ENCODE results near the gene CELA1. TPM values are rescaled to one million over a fixed set of nuclear protein-coding genes. Genes with fewer than 3 reads are reported as not detected.

Gene CELA1
- polyA plus RNA-seq, 6 donors from 2014 or later = not detected

- peak overlapping the region in 6 of 8 donors; percentile 1 to 56 (median 24) for H3K4me3 Mint-ChIP-seq
- H3K9me3 Mint-ChIP-seq = peaks cover 0 to 2% (median 0%) of the 10 kb centered on the region in 7 donors
- H3K4me1 Mint-ChIP-seq = peaks cover 37 to 61% (median 42%) of the 10 kb centered on the region in 3 donors
- H3K27ac Mint-ChIP-seq = peak overlapping the region in 4 of 6 donors; percentile 6 to 31 (median 12)
- no peak for DNase-seq
- H3K36me3 Mint-ChIP-seq = no peaks in the 10 kb centered on the region
- ATAC-seq (ENCODE audit: low read depth in 2 of 2) = no peak
- no peaks in the 10 kb centered on the region for H3K27me3 Mint-ChIP-seq
Measured at GRCh38 chr12:51329742-51330141, 16.7 kb downstream of the CELA1 start.

DNA sequence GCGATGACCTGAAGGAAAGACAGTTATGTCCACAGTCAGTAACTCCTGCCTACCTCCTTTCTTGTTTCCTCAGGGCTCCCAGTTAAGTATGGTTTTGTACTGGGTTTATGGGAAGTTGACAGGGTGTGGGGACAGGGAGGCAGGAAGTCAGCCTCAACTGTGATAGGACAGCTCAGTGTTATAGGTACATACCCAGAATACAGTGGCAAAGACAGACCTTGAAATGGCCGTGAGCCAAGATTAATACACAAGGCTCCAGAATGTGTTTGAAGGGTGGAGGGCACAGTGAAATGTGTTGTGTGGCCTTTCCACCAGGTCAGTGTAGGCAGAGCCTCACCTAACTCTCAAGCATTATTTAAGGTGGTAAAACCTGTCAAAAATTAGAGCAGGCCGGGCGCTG lies 17.9 kb downstream of the CELA1 start:
- H3K9me3 Mint-ChIP-seq = peaks cover 0 to 2% (median 0%) of the 10 kb centered on the region in 7 donors
- no peaks in the 10 kb centered on the region for H3K36me3 Mint-ChIP-seq
- DNase-seq (no peak), ATAC-seq (ENCODE audit: low read depth in 2 of 2) (no peak)
- H3K27ac Mint-ChIP-seq = peak overlapping the region in 1 of 6 donors; percentile 43
- H3K4me1 Mint-ChIP-seq = peaks cover 42 to 66% (median 45%) of the 10 kb centered on the region in 3 donors
- no peaks in the 10 kb centered on the region for H3K27me3 Mint-ChIP-seq
- H3K4me3 Mint-ChIP-seq = peak overlapping the region in 2 of 8 donors; percentile 53 to 80

DNA sequence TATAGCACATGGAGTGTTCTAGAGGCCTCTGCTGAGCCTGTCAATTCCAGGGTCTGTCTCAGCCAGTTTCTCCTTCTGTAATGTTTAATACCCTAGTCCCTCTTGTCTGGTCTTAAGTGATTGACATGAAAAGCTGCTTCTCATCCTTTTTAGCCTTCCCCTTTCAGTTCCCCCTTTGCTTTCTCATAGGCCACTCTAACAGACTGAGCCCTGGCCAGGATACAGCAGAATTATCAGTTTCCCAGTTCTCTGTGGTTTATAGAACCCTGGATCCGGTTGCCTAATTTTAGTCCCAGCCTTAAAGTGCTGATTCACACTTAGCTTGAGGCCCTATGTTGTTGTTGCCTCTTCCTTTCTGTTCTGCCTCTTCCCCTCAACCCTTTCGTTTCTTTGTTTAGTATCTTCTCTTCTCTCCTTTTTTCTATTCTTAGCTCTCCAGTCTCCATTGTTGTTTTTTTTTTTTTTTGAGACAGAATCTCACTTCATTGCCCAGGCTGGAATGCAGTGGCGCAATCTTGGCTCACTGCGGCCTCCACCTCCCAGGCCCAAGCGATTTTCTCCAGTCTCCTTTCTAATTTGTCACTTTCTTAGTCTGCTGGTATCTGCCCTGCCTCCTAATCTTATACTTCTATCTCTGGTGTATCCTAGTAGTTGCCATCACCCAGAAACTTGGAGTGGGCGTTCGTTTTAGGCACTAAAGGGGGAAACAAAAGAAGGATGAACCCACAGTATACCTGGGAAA lies 19.6 kb downstream of the CELA1 start:
- Mint-ChIP-seq H3K27me3 (no peaks in the 10 kb centered on the region), H3K9me3 (peaks cover 0 to 2% (median 0%) of the 10 kb centered on the region in 7 donors), H3K36me3 (peaks cover 3 to 10% of the 10 kb centered on the region in 2 donors), H3K27ac (peak overlapping the region; percentile 63 to 96 (median 88)), H3K4me3 (peak overlapping the region; percentile 58 to 92 (median 72)), H3K4me1 (peaks cover 60 to 83% (median 62%) of the 10 kb centered on the region in 3 donors)
- peak; percentile 52 to 61 for ATAC-seq (ENCODE audit: low read depth in 2 of 2)
- peak; percentile 69 for DNase-seq

GRCh38 chr12:51324953-51325352 lies 21.5 kb downstream of the CELA1 start:
- peaks cover 6 to 12% of the 10 kb centered on the region in 2 donors for H3K36me3 Mint-ChIP-seq
- peak overlapping the region; percentile 76 to 98 (median 88) for H3K27ac Mint-ChIP-seq
- H3K4me1 Mint-ChIP-seq = peaks cover 76 to 92% (median 78%) of the 10 kb centered on the region in 3 donors
- peak overlapping the region in 6 of 8 donors; percentile 46 to 89 (median 70) for H3K4me3 Mint-ChIP-seq
- ATAC-seq (ENCODE audit: low read depth in 2 of 2) = no peak
- H3K9me3 Mint-ChIP-seq = peaks cover 0 to 2% (median 0%) of the 10 kb centered on the region in 7 donors
- no peaks in the 10 kb centered on the region for H3K27me3 Mint-ChIP-seq
- no peak for DNase-seq

- peaks cover 0 to 2% (median 0%) of the 10 kb centered on the region in 7 donors for H3K9me3 Mint-ChIP-seq
- ATAC-seq (ENCODE audit: low read depth in 2 of 2) = peak; percentile 80 to 83
- H3K27ac Mint-ChIP-seq = peak within 1 kb of the TSS; percentile 83 to 99 (median 98)
- H3K4me1 Mint-ChIP-seq = peaks cover 76 to 92% (median 78%) of the 10 kb centered on the region in 3 donors
- peak; percentile 96 for DNase-seq
- H3K4me3 Mint-ChIP-seq = peak within 1 kb of the TSS; percentile 70 to 98 (median 94)
- peaks cover 6 to 12% of the 10 kb centered on the region in 2 donors for H3K36me3 Mint-ChIP-seq
- no peaks in the 10 kb centered on the region for H3K27me3 Mint-ChIP-seq
Measured at GRCh38 chr12:51323966-51324895, 22.2 kb downstream of the CELA1 start, which contains the start of gene BIN2. Gene BIN2 (minus strand): TSS chr12:51324174. CDS start chr12:51324102, 72 bp downstream.

DNA sequence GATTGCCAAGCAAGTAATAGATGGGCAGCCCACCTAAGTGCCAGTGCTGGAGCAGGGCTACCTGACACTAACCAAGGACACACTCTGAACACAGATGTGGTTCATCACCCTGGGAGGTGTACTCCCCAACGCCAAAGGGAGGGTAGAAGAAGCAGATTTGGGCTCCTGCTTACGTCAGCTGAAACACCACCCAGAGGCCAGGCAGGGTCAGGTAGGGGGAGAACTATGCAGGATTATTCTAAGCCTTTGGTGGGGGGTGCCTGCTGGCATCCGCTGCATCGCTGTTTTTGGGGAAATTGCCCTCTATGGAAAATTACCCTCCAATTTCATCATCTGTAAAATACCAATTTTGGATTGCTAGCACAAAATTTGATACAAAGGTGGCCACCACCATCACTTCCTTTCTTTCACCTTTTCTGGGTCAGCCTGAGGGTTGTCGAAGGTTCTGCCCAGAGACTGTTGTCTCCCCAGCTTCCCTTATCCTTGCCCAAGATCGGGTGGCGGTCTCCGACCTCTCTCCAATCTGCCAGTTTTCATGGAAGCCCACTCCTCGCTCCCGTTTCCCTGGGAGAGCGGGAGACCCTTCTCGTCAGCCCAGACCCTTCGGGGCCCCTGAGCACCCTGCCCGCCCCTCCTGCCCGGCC lies 23.0 kb downstream of the CELA1 start:
- ATAC-seq (ENCODE audit: low read depth in 2 of 2) = peak; percentile 51 to 55
- H3K27me3 Mint-ChIP-seq = no peaks in the 10 kb centered on the region
- peaks cover 6 to 12% of the 10 kb centered on the region in 2 donors for H3K36me3 Mint-ChIP-seq
- peak; percentile 64 for DNase-seq
- H3K4me1 Mint-ChIP-seq = peaks cover 81 to 92% (median 82%) of the 10 kb centered on the region in 3 donors
- peak overlapping the region; percentile 70 to 98 (median 94) for H3K4me3 Mint-ChIP-seq
- peak overlapping the region; percentile 83 to 99 (median 98) for H3K27ac Mint-ChIP-seq
- peaks cover 0 to 2% (median 0%) of the 10 kb centered on the region in 7 donors for H3K9me3 Mint-ChIP-seq

- Mint-ChIP-seq H3K9me3 (peaks cover 0 to 2% (median 0%) of the 10 kb centered on the region in 7 donors), H3K27ac (peak overlapping the region; percentile 83 to 99 (median 98)), H3K27me3 (no peaks in the 10 kb centered on the region), H3K36me3 (peaks cover 6 to 12% of the 10 kb centered on the region in 2 donors), H3K4me1 (peaks cover 87 to 90% (median 90%) of the 10 kb centered on the region in 3 donors), H3K4me3 (peak overlapping the region; percentile 70 to 98 (median 94))
- DNase-seq = no peak
- no peak for ATAC-seq (ENCODE audit: low read depth in 2 of 2)
Measured at GRCh38 chr12:51322452-51322851, 24.0 kb downstream of the CELA1 start.

DNA sequence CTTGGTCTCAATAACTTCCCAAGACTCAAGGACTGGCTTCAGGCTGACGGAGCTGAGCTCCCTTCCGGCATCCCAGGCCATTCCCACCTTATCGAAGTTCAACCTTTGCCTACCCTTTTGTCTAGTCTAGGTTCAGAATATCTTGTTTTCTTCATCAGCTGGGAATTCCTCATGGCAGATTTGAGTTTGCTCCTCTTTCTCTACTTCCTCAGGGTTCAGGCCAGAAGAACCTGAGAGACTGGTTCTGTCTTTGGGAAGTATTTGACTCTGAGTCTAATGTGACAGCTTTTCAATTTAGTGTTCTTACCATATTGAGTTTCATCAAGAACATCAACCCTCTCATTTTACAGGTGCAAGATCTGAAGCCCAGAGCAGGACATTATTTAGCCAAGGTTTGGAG lies 24.6 kb downstream of the CELA1 start:
- peaks cover 0 to 2% (median 0%) of the 10 kb centered on the region in 7 donors for H3K9me3 Mint-ChIP-seq
- DNase-seq (no peak), ATAC-seq (ENCODE audit: low read depth in 2 of 2) (no peak)
- no peaks in the 10 kb centered on the region for H3K27me3 Mint-ChIP-seq
- H3K4me3 Mint-ChIP-seq = peak overlapping the region; percentile 70 to 98 (median 89)
- H3K27ac Mint-ChIP-seq = peak overlapping the region; percentile 19 to 99 (median 84)
- H3K4me1 Mint-ChIP-seq = peaks cover 87 to 90% (median 90%) of the 10 kb centered on the region in 3 donors
- peaks cover 6 to 12% of the 10 kb centered on the region in 2 donors for H3K36me3 Mint-ChIP-seq

GRCh38 chr12:51320695-51321320 lies 25.7 kb downstream of the CELA1 start:
- peaks cover 0 to 2% (median 0%) of the 10 kb centered on the region in 7 donors for H3K9me3 Mint-ChIP-seq
- peak overlapping the region; percentile 62 to 98 (median 88) for H3K4me3 Mint-ChIP-seq
- H3K27me3 Mint-ChIP-seq = no peaks in the 10 kb centered on the region
- no peak for ATAC-seq (ENCODE audit: low read depth in 2 of 2)
- peak overlapping the region; percentile 66 to 99 (median 80) for H3K27ac Mint-ChIP-seq
- DNase-seq = no peak
- peaks cover 6 to 12% of the 10 kb centered on the region in 2 donors for H3K36me3 Mint-ChIP-seq
- H3K4me1 Mint-ChIP-seq = peaks cover 83 to 89% (median 84%) of the 10 kb centered on the region in 3 donors

GRCh38 chr12:51320311-51320694 lies 26.2 kb downstream of the CELA1 start:
- DNase-seq = no peak
- peak overlapping the region in 7 of 8 donors; percentile 70 to 95 (median 87) for H3K4me3 Mint-ChIP-seq
- H3K4me1 Mint-ChIP-seq = peaks cover 78 to 86% (median 81%) of the 10 kb centered on the region in 3 donors

DNA sequence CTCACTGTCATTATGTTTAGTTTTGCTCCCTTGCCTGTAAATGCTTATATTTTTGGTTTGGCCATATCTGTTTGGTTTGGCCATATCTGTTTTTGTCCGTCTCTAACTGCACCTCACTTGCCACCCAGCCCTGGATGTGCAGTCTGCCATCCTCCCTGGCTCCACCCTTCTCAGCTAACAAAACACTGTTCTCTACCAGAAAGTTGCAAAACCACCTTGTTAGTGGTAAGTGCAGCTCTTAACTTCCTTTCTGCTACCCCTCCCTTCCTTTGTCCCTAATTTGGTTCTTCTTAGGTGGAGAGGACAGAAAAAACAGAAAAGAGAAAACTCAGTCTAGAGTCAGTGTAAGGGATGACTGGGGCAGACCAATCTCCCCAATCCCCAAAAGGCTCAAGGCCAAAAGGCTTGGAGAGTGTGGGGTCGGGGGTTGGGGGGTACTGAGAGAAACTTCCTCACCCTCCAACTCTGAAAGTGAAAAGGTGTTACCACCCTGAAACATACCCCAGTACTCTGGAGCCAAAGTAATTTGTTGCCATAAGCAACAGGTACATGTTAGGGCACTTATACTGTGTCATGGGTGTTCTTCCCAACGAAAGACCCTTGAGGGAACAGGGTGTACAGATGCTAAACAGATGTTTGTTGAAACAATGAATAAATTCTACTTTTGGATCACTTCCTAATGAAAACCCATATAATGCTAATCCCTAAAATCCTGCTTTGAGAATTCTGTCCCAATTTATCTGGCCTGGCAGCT lies 27.5 kb downstream of the CELA1 start:
- peaks cover 6 to 12% of the 10 kb centered on the region in 2 donors for H3K36me3 Mint-ChIP-seq
- H3K4me1 Mint-ChIP-seq = peaks cover 69 to 76% (median 75%) of the 10 kb centered on the region in 3 donors
- no peaks in the 10 kb centered on the region for H3K9me3 Mint-ChIP-seq
- no peaks in the 10 kb centered on the region for H3K27me3 Mint-ChIP-seq
- peak; percentile 66 to 74 for ATAC-seq (ENCODE audit: low read depth in 2 of 2)
- peak overlapping the region; percentile 57 to 95 (median 82) for H3K27ac Mint-ChIP-seq
- peak overlapping the region; percentile 70 to 95 (median 87) for H3K4me3 Mint-ChIP-seq
- peak; percentile 54 for DNase-seq

More at GRCh38 chr12:51320311-51320694, 26.2 kb downstream of the CELA1 start:
- no peaks in the 10 kb centered on the region for H3K27me3 Mint-ChIP-seq
- ATAC-seq (ENCODE audit: low read depth in 2 of 2) = no peak
- peaks cover 6 to 12% of the 10 kb centered on the region in 2 donors for H3K36me3 Mint-ChIP-seq
- H3K9me3 Mint-ChIP-seq = peaks cover 0 to 2% (median 0%) of the 10 kb centered on the region in 7 donors
- peak overlapping the region in 5 of 6 donors; percentile 66 to 95 (median 81) for H3K27ac Mint-ChIP-seq
